ENCODE results near the gene IL2RA.

GRCh38 chr10:5963591-5963990 is 98.6 kb downstream of the IL2RA start:
- TF ChIP-seq CTCF (IDR thresholded peaks at IDR 0.05) (no peak), POLR2A (IDR thresholded peaks at IDR 0.05) (no peak)
